HepG2 (cell line): Measurements from ENCODE around the gene CFAP61. TPM values are rescaled to one million over a fixed set of nuclear protein-coding genes. Genes with fewer than 3 reads are reported as not detected.
"Not testable (repeated sequence)": the region's sequence is repeated elsewhere in the genome, so short reads cannot be mapped to it uniquely, and the experiment has no call there.

ENCODE experiments used
- ATAC-seq: fragments of 200-7000 bp; cut with Tn5 transposase; 3 replicates; pipeline ENCODE4 v1.9.1; 2020; ENCODE audit warnings: mild to moderate bottlenecking, moderate library complexity
- BruUV-seq: library from RNA; stranded (reverse); fragments of 400-500 nt; replicated peaks from 2 replicates; lab custom pipeline; 2021; lab: Mats Ljungman, UMichigan
- CTCF ChIA-PET: fragments of 300-600 bp; formaldehyde crosslinking; extraction: SDS; loops from one replicate; lab custom pipeline; 2021; ENCODE audit warnings: low total read pairs, inconsistent platforms, low intra/inter-chr PET ratio; lab: Yijun Ruan, JAX
- POLR2A ChIA-PET: fragments of 350-600 bp; sonication (Branson Sonifier 250); formaldehyde crosslinking; loops from one replicate; lab custom pipeline; 2020; ENCODE audit warnings: antibody characterized with exemption, inconsistent platforms; lab: Yijun Ruan, JAX
- DNase-seq: peaks from one replicate; pipeline ENCODE4 v3.0.0-alpha.2; 2015; ENCODE audit warnings: low spot score
- FAIRE-seq: peaks from 3 replicates; lab custom pipeline; 2011; peaks lifted over from hg19 to GRCh38; lab: Jason Lieb, UNC
- H2AFZ ChIP-seq: one replicate; pipeline ENCODE4 v1.6.1; 2011; ENCODE audit warnings: low read length, inconsistent platforms
- H3K27ac ChIP-seq: fragments of 300-600 bp; 3 replicates; pipeline ENCODE4 v1.8.0; 2011; ENCODE audit warnings: mixed run types, mild to moderate bottlenecking, mixed read lengths, low read length, inconsistent platforms; ENCODE audit not compliant: insufficient read depth; ENCODE audit errors: extremely low read length
- H3K27me3 ChIP-seq, 2 experiments: fragments of 200-600 bp in 1 of 2; 2 replicates in 1 of 2; 3 replicates in 1 of 2; pipeline versions ENCODE4 v1.6.0 to v1.8.0; 2011; ENCODE audit warnings: low read length in 2 of 2, mild to moderate bottlenecking in 2 of 2, moderate library complexity in 2 of 2, inconsistent platforms in 1 of 2; ENCODE audit not compliant: insufficient read depth in 2 of 2, control insufficient read depth in 1 of 2
- H3K36me3 ChIP-seq, 2 experiments: fragments of 200-600 bp in 1 of 2; replicated peaks in 1 of 2; 2 replicates in 1 of 2; 3 replicates in 1 of 2; pipeline versions ENCODE4 v1.5.1 to v1.8.0; 2011; ENCODE audit warnings: low read length in 2 of 2, inconsistent platforms in 1 of 2; ENCODE audit not compliant: insufficient read depth in 2 of 2, control insufficient read depth in 1 of 2
- H3K4me1 ChIP-seq: 2 replicates; pipeline ENCODE4 v1.5.1; 2012; ENCODE audit warnings: low read length, inconsistent platforms; ENCODE audit not compliant: insufficient read depth
- H3K4me2 ChIP-seq: 2 replicates; pipeline ENCODE4 v1.6.0; 2011; ENCODE audit warnings: low read depth, low read length, inconsistent platforms
- H3K4me3 ChIP-seq, 3 experiments: fragments of 200-600 bp in 1 of 3; sonication (generic), shearing (Covaris generic) in 1 of 3; replicated peaks in 1 of 3; 2 replicates each; pipeline ENCODE4 v1.5.1; 2011 to 2016; ENCODE audit warnings: low read length in 3 of 3, inconsistent platforms in 2 of 3, low read depth in 2 of 3, mild to moderate bottlenecking in 2 of 3, control low read depth in 1 of 3, mixed read lengths in 1 of 3; ENCODE audit not compliant: insufficient read depth in 1 of 3
- H3K79me2 ChIP-seq: one replicate; pipeline ENCODE4 v1.6.1; 2011; ENCODE audit warnings: low read length, inconsistent platforms; ENCODE audit not compliant: insufficient read depth
- H3K9ac ChIP-seq: 2 replicates; pipeline ENCODE4 v1.6.0; 2011; ENCODE audit warnings: mild to moderate bottlenecking, low read depth, low read length, inconsistent platforms; ENCODE audit not compliant: insufficient read depth
- H3K9me3 ChIP-seq: 2 replicates; pipeline ENCODE4 v1.5.1; 2012; ENCODE audit warnings: mild to moderate bottlenecking, low read length
- H4K20me1 ChIP-seq: 2 replicates; pipeline ENCODE4 v1.6.0; 2011; ENCODE audit warnings: inconsistent platforms, mild to moderate bottlenecking, low read length, moderate library complexity; ENCODE audit not compliant: insufficient read depth
- ETV5 ChIP-seq: IDR thresholded peaks from 2 replicates; pipeline ENCODE4 v1.6.1; 2018; ENCODE audit warnings: missing biosample characterization, missing genetic modification reagents, inconsistent platforms, borderline replicate concordance
- GFI1 ChIP-seq: sonication (generic); formaldehyde crosslinking; IDR thresholded peaks from 2 replicates; pipeline ENCODE4 v1.5.0; 2020; ENCODE audit warnings: missing genetic modification reagents, mild to moderate bottlenecking, borderline replicate concordance
- PHB2 ChIP-seq: fragments of 450-650 bp; IDR thresholded peaks from 2 replicates; pipeline ENCODE4 v1.6.1; 2018; ENCODE audit not compliant: partially characterized antibody
- PPARG ChIP-seq: conservative IDR thresholded peaks from 2 replicates; pipeline ENCODE4 v1.6.1; 2016; ENCODE audit warnings: missing biosample characterization, missing genetic modification reagents
- REL ChIP-seq: sonication (generic); formaldehyde crosslinking; conservative IDR thresholded peaks from 2 replicates; pipeline ENCODE4 v1.8.0; 2022; ENCODE audit warnings: mild to moderate bottlenecking, missing genetic modification reagents, moderate library complexity
- RFX5 ChIP-seq: IDR thresholded peaks from 2 replicates; pipeline ENCODE4 v1.6.1; 2011; ENCODE audit warnings: low read depth, low read length, improper control_type of control experiment
- SMARCE1 ChIP-seq: fragments of 450-650 bp; IDR thresholded peaks from 2 replicates; pipeline ENCODE4 v1.6.1; 2017; ENCODE audit warnings: borderline replicate concordance
- SRF ChIP-seq: IDR thresholded peaks from 2 replicates; pipeline ENCODE4 v1.6.1; 2011; ENCODE audit warnings: mild to moderate bottlenecking, low read depth, low read length, moderate library complexity
- XRCC5 ChIP-seq: fragments of 200-400 bp; formaldehyde crosslinking; optimal IDR thresholded peaks from 2 replicates; pipeline ENCODE3; 2017; ENCODE audit warnings: mild to moderate bottlenecking, low read length
- ZNF225 ChIP-seq: sonication (generic); formaldehyde crosslinking; IDR thresholded peaks from 2 replicates; pipeline ENCODE4 v1.4.0; 2020; ENCODE audit warnings: mild to moderate bottlenecking, missing genetic modification reagents
- ZNF274 ChIP-seq: sonication (generic); formaldehyde crosslinking; IDR thresholded peaks from 2 replicates; pipeline ENCODE4 v1.5.1; 2020; ENCODE audit warnings: mild to moderate bottlenecking, missing genetic modification reagents
- WGBS: methylation state at CpG from one replicate; pipeline ENCODE4 v1.1.6; 2017; ENCODE audit warnings: low lambda C conversion rate; 5-methylcytosine and 5-hydroxymethylcytosine counted together
- in situ Hi-C: cut with HindIII; loops from 2 replicates; pipeline ENCODE4 v1.10.0; 2017; ENCODE audit warnings: low pct_unique_long_range_greater_than_20kb; ENCODE audit not compliant: extremely low pct_ligation_motif_present
- intact Hi-C: fragments of 100-400 bp; cut with micrococcal nuclease; formaldehyde crosslinking; loops from one replicate; pipeline ENCODE4 v1.10.0; 2022; ENCODE audit not compliant: unreplicated experiment
- polyA plus RNA-seq, 8 experiments: library from polyadenylated mRNA; depleted of rRNA in 3 of 8; stranded (reverse) in 7 of 8; unstranded in 1 of 8; fragments of >200 nt; fragmentation: Illumina TruSeq in 4 of 8; extraction: Trizol in 4 of 8; gene quantifications; 2 replicates each; pipeline versions ENCODE4 v1.2.1 to v1.2.3, GENCODE V29; 2011 to 2016; ENCODE audit warnings: low read depth in 4 of 8, missing spikeins in 1 of 8, mixed read lengths in 1 of 8; ENCODE audit not compliant: insufficient read depth in 1 of 8
- total RNA-seq, 5 experiments: library from RNA; depleted of rRNA; stranded (reverse); fragments of >200 nt; fragmentation: Illumina TruSeq; extraction: Trizol; gene quantifications; 2 replicates each; pipeline ENCODE4 v1.2.3, GENCODE V29; 2016; ENCODE audit warnings: low read depth in 1 of 5
- TF ChIP-seq, protein P1 (sequence below): sonication (generic); formaldehyde crosslinking; IDR thresholded peaks from 2 replicates; pipeline ENCODE4 v1.4.0; 2020; ENCODE audit warnings: missing genetic modification reagents, mild to moderate bottlenecking, borderline replicate concordance
- TF ChIP-seq, protein P2 (sequence below): sonication (generic); formaldehyde crosslinking; IDR thresholded peaks from 2 replicates; pipeline ENCODE4 v1.4.0; 2020; ENCODE audit warnings: low read depth, mild to moderate bottlenecking, missing genetic modification reagents

The CFAP61 gene
- total and polyA plus RNA-seq, 2 of the 13 experiments (the other 11 are each of a cell fraction or from before 2014, with no cell fraction given), result 0.27 TPM; not detected in 1

DNA sequence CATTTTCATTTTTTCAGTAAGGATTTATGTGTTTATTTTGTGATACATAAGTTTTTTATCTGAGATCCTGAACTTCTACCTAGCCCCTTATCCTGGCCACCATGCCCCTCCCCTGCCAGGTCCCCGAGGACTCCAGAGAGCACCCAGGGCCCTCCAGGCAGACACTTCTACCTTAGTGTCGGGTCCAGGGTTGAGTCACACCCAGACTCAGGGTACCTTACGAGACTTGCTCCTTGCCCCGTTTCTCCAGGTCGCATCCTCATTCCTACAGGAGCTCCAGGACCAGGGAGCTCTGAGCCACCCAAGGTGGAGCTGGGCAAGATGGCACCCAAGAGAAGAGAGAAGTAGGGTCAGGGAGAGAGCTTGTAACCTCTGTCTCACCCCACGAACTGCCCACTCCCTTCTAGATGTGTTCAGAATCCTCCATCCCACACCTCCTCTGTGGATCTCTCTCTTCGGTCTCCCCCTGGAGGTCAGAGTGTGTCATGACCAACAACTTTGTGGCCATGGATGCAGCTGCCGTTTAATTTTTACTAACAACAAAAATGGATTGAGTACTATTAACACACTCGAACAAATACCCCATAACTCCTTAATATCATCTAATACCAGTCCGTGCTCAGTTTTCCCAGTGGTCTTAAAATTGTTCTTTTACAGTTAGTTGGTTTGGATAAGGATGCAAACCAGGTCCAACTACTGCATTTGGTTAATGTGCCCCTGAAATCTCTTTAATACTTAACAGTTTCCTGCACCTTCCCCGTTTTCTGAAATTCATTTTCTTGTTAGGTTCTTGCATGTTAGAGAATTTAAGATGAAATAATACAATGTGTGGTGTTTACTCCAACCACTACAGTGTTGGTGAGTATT lies 185.0 kb downstream of the CFAP61 start (continued):
- TF ChIP-seq, protein P1, sequence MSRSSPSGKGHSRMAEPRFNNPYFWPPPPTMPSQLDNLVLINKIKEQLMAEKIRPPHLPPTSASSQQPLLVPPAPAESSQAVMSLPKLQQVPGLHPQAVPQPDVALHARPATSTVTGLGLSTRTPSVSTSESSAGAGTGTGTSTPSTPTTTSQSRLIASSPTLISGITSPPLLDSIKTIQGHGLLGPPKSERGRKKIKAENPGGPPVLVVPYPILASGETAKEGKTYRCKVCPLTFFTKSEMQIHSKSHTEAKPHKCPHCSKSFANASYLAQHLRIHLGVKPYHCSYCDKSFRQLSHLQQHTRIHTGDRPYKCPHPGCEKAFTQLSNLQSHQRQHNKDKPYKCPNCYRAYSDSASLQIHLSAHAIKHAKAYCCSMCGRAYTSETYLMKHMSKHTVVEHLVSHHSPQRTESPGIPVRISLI (CRISPR knock-in tag), result no peak
- TF ChIP-seq REL (no peak), PPARG (CRISPR knock-in tag) (no peak), ETV5 (no peak), XRCC5 (peak; percentile 60), ZNF225 (CRISPR knock-in tag) (peak; percentile 32; the same call in 1 of the 2 replicates), PHB2 (no peak)
- TF ChIP-seq, protein P2, sequence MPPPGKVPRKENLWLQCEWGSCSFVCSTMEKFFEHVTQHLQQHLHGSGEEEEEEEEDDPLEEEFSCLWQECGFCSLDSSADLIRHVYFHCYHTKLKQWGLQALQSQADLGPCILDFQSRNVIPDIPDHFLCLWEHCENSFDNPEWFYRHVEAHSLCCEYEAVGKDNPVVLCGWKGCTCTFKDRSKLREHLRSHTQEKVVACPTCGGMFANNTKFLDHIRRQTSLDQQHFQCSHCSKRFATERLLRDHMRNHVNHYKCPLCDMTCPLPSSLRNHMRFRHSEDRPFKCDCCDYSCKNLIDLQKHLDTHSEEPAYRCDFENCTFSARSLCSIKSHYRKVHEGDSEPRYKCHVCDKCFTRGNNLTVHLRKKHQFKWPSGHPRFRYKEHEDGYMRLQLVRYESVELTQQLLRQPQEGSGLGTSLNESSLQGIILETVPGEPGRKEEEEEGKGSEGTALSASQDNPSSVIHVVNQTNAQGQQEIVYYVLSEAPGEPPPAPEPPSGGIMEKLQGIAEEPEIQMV (CRISPR knock-in tag), result no peak

DNA sequence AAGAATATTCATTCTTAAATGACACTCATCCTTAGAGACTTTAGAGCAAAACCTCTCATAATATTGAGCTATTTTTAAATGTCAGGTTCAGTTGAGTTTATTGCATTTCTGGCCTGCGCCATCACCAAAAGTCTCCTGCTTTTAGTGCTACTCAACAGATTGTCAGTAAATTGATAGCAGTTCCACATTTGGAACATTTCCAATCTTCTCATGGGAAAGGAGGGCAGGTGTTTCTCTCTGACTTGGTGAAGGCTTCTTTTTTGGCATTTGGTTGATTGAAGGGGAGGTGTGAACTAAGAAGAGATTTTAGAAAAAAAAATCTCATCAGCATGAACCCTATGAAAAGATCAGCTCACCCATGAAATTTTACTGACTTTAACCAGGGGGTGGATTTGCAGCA lies 189.6 kb downstream of the CFAP61 start:
- 42% methylated on average over 1 of the region's 1 CpG for WGBS
- H3K27me3 ChIP-seq, result no peaks in the 10 kb centered on the region
- H3K4me3 ChIP-seq, result no peak overlapping the region
- no peaks in the 10 kb centered on the region for H3K4me1 ChIP-seq
- H3K36me3 ChIP-seq, result no peaks in the 10 kb centered on the region
- TF ChIP-seq SMARCE1, result no peak
- TF ChIP-seq SRF, result no peak
- no peak for TF ChIP-seq ZNF274
- no peak for TF ChIP-seq GFI1 (CRISPR knock-in tag)
- TF ChIP-seq RFX5, result no peak
- H3K27ac ChIP-seq, result no peak overlapping the region
- BruUV-seq, result no TSS peak
- H2AFZ ChIP-seq, result no peak overlapping the region
- POLR2A ChIA-PET, result no interaction called here
- in situ Hi-C loops (no loop called here), intact Hi-C loops (no loop called here)
- peaks cover 12% of the 10 kb centered on the region for H3K9me3 ChIP-seq
- no peak for ATAC-seq
- no peaks in the 10 kb centered on the region for H4K20me1 ChIP-seq
- DNase-seq, result no peak
- H3K79me2 ChIP-seq, result no peaks in the 10 kb centered on the region
- H3K9ac ChIP-seq, result no peak overlapping the region
- H3K4me2 ChIP-seq, result no peak overlapping the region
- CTCF ChIA-PET, result no interaction called here
- FAIRE-seq, result no peak

DNA sequence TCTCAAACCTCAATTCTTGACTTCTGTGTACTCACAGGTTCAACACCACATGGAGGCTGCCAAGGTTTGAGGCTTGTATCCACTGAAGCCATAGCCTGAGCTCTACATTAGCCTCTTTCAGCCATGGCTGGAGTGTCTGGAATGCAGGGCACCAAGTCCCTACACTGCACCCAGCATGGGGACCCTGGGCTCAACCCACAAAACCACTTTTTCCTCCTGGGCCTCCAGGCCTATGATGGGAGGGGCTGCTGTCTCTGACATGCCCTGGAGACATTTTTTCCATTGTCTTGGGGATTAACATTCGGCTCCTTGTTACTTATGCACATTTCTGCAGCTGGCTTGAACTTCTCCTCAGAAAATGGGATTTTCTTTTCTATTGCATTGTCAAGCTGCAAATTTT lies 192.1 kb downstream of the CFAP61 start:
- BruUV-seq, FAIRE-seq, DNase-seq, H3K79me2 ChIP-seq, intact Hi-C loops, H3K4me1 ChIP-seq, ATAC-seq, H2AFZ ChIP-seq, POLR2A ChIA-PET, H3K9ac ChIP-seq, H3K4me2 ChIP-seq, CTCF ChIA-PET, H3K27me3 ChIP-seq, H3K36me3 ChIP-seq, H4K20me1 ChIP-seq, in situ Hi-C loops, H3K4me3 ChIP-seq, H3K27ac ChIP-seq: not testable (repeated sequence)
- H3K9me3 ChIP-seq, result peaks cover 12% of the 10 kb centered on the region
- 3% methylated on average over 1 of the region's 1 CpG for WGBS
